DND-41 (cell line): ENCODE results near the gene CPEB4.

Experiments used
- ATAC-seq: fragments of 200-7000 bp; cut with Tn5 transposase; 3 replicates; pipeline ENCODE4 v1.9.1; 2021; ENCODE audit warnings: low read depth; ENCODE audit not compliant: insufficient read depth
- DNase-seq: peaks from one replicate; pipeline ENCODE4 v3.0.0-alpha.2; 2020
- H2AFZ ChIP-seq: 2 replicates; pipeline ENCODE4 v1.6.0; 2012; ENCODE audit warnings: low read depth, low read length
- H3K27ac ChIP-seq: 2 replicates; pipeline ENCODE4 v1.5.1; 2012; ENCODE audit warnings: low read length, inconsistent platforms
- H3K27me3 ChIP-seq: fragments of 200-600 bp; sonication (generic); 2 replicates; pipeline ENCODE4 v1.6.0; 2012; ENCODE audit warnings: low read length, mild to moderate bottlenecking, inconsistent platforms; ENCODE audit not compliant: insufficient read depth, poor library complexity
- H3K36me3 ChIP-seq: 2 replicates; pipeline ENCODE4 v1.5.1; 2012; ENCODE audit warnings: low read length, inconsistent platforms; ENCODE audit not compliant: insufficient read depth
- H3K4me1 ChIP-seq: 2 replicates; pipeline ENCODE4 v1.5.1; 2012; ENCODE audit warnings: mild to moderate bottlenecking, low read length; ENCODE audit not compliant: insufficient read depth
- H3K4me2 ChIP-seq: 2 replicates; pipeline ENCODE4 v1.6.0; 2012; ENCODE audit warnings: mild to moderate bottlenecking, moderate library complexity, low read length, inconsistent platforms; ENCODE audit not compliant: insufficient read depth
- H3K4me3 ChIP-seq, 2 experiments: fragments of 200-600 bp in 1 of 2; shearing (Covaris generic) in 1 of 2; 2 replicates each; pipeline ENCODE4 v1.5.1; 2012 to 2016; ENCODE audit warnings: inconsistent platforms in 2 of 2, low read length in 2 of 2, mild to moderate bottlenecking in 2 of 2, low read depth in 1 of 2, moderate library complexity in 1 of 2
- H3K79me2 ChIP-seq: 2 replicates; pipeline ENCODE4 v1.6.0; 2012; ENCODE audit warnings: low read length, inconsistent platforms; ENCODE audit not compliant: insufficient read depth
- H3K9ac ChIP-seq: 2 replicates; pipeline ENCODE4 v1.6.0; 2012; ENCODE audit warnings: low read depth, mild to moderate bottlenecking, inconsistent platforms, low read length, moderate library complexity
- H3K9me3 ChIP-seq: 2 replicates; pipeline ENCODE4 v1.5.1; 2012; ENCODE audit warnings: low read length, moderate library complexity, mild to moderate bottlenecking, inconsistent platforms; ENCODE audit not compliant: insufficient read depth, severe bottlenecking
- H4K20me1 ChIP-seq: 2 replicates; pipeline ENCODE4 v1.6.0; 2012; ENCODE audit warnings: low read length; ENCODE audit not compliant: insufficient read depth
- EZH2 ChIP-seq: IDR thresholded peaks from 3 replicates; pipeline ENCODE4 v1.6.1; 2012; ENCODE audit warnings: borderline replicate concordance, low read depth, mild to moderate bottlenecking, moderate library complexity, low read length, inconsistent platforms; ENCODE audit not compliant: severe bottlenecking
- TF ChIP-seq, protein P1 (sequence below): IDR thresholded peaks from 2 replicates; pipeline ENCODE4 v1.5.1; 2012; ENCODE audit warnings: borderline replicate concordance, low read length, moderate library complexity, mild to moderate bottlenecking; ENCODE audit not compliant: poor library complexity, severe bottlenecking; ENCODE audit errors: extremely low read depth

The CPEB4 gene

DNA sequence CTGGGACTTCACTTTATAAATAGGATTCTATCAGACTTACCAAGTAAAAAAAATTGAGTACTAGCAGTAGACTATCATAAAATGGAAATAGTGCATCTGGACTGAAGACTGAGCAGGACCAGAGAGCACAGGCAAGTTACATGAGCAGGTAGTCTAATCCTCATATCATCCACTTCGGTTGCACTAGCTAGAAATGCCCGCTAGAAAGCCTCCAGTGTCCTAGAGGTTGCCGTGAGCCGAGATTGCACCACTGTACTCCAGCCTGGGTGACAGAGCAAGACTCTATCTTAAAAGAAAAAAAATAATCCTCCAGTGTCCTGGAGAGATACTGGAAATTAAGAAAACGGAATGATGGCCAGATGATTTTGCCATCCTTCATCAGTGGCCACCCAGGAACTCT is 120.8 kb downstream of the CPEB4 start:
- no peak overlapping the region for H3K4me2 ChIP-seq
- no peak overlapping the region for H3K4me3 ChIP-seq
- DNase-seq (no peak), ATAC-seq (no peak)
- no peak overlapping the region for H3K9ac ChIP-seq
- H3K27me3 ChIP-seq = peaks cover 17% of the 10 kb centered on the region
- no peaks in the 10 kb centered on the region for H3K36me3 ChIP-seq
- H3K4me1 ChIP-seq = no peaks in the 10 kb centered on the region
- TF ChIP-seq, protein P1, sequence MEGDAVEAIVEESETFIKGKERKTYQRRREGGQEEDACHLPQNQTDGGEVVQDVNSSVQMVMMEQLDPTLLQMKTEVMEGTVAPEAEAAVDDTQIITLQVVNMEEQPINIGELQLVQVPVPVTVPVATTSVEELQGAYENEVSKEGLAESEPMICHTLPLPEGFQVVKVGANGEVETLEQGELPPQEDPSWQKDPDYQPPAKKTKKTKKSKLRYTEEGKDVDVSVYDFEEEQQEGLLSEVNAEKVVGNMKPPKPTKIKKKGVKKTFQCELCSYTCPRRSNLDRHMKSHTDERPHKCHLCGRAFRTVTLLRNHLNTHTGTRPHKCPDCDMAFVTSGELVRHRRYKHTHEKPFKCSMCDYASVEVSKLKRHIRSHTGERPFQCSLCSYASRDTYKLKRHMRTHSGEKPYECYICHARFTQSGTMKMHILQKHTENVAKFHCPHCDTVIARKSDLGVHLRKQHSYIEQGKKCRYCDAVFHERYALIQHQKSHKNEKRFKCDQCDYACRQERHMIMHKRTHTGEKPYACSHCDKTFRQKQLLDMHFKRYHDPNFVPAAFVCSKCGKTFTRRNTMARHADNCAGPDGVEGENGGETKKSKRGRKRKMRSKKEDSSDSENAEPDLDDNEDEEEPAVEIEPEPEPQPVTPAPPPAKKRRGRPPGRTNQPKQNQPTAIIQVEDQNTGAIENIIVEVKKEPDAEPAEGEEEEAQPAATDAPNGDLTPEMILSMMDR = no peak
- TF ChIP-seq EZH2 = no peak
- H4K20me1 ChIP-seq = no peaks in the 10 kb centered on the region
- no peak overlapping the region for H2AFZ ChIP-seq
- no peaks in the 10 kb centered on the region for H3K79me2 ChIP-seq
- H3K9me3 ChIP-seq = no peaks in the 10 kb centered on the region
- no peak overlapping the region for H3K27ac ChIP-seq

DNA sequence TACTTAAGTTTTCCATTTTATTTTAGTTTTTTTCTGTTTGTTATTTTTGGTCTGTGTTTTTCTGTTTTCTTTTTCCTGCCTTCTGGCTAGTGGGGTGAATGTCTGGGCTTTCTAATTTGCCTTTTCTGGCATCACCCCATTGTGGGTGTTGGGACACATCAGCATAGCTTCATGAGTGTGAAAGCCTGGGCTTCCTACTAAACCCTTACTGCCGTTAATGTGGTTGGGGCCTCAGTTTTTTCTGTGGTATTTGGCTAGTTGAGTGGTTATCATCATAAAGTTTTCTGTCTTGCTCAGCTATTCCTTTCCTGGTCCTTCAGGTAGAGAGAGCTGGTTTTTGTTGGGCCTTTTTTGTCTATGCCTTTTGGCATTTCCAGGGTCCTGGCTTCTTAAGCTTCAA is 122.2 kb downstream of the CPEB4 start:
- ATAC-seq = no peak
- DNase-seq = no peak
- TF ChIP-seq, protein P1 = no peak
- no peak for TF ChIP-seq EZH2

DNA sequence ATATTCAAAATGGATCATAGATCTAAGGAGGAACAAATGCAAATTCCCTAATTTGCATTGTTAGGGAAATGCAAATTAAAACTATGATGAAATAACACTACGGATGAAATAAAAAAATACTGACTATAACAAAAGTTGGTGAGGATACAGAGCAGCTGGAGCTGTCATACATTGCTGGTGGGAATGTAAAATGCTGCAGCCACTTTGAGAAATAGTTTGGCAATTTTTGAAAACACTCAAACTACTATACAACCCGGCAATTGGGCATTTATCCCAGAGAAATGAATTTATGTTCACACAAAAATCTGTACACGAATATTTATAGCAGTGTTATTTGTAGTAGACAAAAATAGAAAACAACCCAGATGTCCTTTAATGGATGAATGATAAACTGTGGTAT is 123.3 kb downstream of the CPEB4 start:
- Histone ChIP-seq H3K4me2 (no peak overlapping the region), H3K4me1 (no peaks in the 10 kb centered on the region), H4K20me1 (no peaks in the 10 kb centered on the region), H3K27ac (no peak overlapping the region), H3K9ac (no peak overlapping the region), H3K4me3 (no peak overlapping the region), H2AFZ (no peak overlapping the region), H3K79me2 (no peaks in the 10 kb centered on the region), H3K36me3 (no peaks in the 10 kb centered on the region), H3K27me3 (peaks cover 7% of the 10 kb centered on the region), H3K9me3 (no peaks in the 10 kb centered on the region)
- ATAC-seq = no peak
- no peak for DNase-seq
- TF ChIP-seq, protein P1 = no peak
- TF ChIP-seq EZH2 = no peak

More for the DNA sequence above, 122.2 kb downstream of the CPEB4 start:
- Histone ChIP-seq H3K36me3 (no peaks in the 10 kb centered on the region), H3K9ac (no peak overlapping the region), H3K4me2 (no peak overlapping the region), H3K79me2 (no peaks in the 10 kb centered on the region), H3K27me3 (peaks cover 12% of the 10 kb centered on the region), H3K4me3 (no peak overlapping the region), H4K20me1 (no peaks in the 10 kb centered on the region), H3K27ac (no peak overlapping the region), H3K9me3 (no peaks in the 10 kb centered on the region), H3K4me1 (no peaks in the 10 kb centered on the region), H2AFZ (no peak overlapping the region)
